ENCODE measurements around the gene GADL1.
A peak's percentile ranks its signal among the peaks of the same experiment; 100 is the strongest.

The GADL1 gene

DNA sequence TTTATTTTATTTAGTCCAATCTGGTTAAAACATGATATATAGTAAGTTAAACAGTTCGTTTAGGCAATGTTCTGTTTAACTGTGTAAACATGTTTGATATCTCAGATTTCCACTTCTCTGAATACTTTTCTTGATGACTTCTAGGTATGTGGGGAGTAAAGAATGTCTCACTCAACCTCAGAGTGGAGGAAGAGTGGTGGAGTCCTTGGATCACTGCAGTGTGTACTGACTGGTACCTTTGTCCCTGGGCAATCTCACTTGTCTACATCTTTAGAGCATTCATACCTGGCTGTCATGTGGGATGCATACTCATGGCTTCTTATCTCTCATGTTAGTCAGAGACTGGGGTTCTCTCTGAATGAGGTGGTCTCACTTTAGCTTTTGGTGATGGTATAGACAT lies 15.6 kb downstream of the GADL1 start:
- no peak for DNase-seq (ENCODE audit: low read depth)

GRCh38 chr3:30875505-30875904 lies 19.0 kb downstream of the GADL1 start:
- DNase-seq (ENCODE audit: low read depth), result no peak

DNA sequence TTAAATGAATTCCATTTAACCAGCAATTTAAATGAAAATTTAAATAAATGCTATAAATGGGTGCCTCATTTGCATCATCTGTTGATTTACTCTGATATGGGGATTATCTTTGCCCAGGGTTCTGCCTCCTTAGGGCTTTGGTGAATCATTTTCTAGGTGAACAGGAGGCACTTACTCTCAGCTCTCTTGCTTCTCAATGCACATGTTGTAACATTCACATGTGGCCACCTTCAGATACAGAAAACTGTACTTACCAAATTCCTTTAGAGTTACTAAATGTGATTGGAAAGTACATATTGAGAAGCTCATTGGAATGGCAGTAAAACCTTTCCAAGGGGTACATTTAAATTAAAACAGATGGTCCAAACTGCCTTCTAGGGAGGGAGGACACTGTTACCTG lies 20.8 kb downstream of the GADL1 start:
- no peak for DNase-seq (ENCODE audit: low read depth)

- no peak for DNase-seq (ENCODE audit: low read depth)
These were observed 21.6 kb downstream of the GADL1 start for GRCh38 chr3:30872879-30873278.

- DNase-seq (ENCODE audit: low read depth), result no peak
These were observed 22.7 kb downstream of the GADL1 start for GRCh38 chr3:30871720-30872119.

GRCh38 chr3:30864836-30865235 lies 29.6 kb downstream of the GADL1 start:
- DNase-seq (ENCODE audit: low read depth), result peak; percentile 27

DNA sequence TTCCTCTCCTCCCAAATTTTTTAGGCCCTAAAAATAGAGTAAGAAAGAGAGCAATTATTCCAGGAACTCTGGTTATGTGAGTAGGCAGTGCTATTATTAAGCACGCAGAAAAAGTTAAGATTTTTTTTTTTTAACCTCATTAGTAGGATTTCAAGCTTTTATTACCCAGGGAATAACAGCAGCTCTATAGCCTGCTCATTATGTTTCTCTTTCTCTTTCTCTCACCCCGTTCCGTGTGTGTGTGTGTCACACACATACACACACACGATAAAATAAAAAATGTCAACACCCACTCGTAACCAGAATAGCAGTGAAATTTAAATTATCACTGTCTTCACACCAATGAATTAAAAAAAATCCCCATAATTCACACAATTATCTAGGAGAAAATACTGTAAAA lies 30.3 kb downstream of the GADL1 start:
- no peak for DNase-seq (ENCODE audit: low read depth)

GRCh38 chr3:30862004-30862403 lies 32.5 kb downstream of the GADL1 start:
- no peak for DNase-seq (ENCODE audit: low read depth)

- no peak for DNase-seq (ENCODE audit: low read depth)
These were observed 35.5 kb downstream of the GADL1 start for GRCh38 chr3:30858894-30859389.

DNA sequence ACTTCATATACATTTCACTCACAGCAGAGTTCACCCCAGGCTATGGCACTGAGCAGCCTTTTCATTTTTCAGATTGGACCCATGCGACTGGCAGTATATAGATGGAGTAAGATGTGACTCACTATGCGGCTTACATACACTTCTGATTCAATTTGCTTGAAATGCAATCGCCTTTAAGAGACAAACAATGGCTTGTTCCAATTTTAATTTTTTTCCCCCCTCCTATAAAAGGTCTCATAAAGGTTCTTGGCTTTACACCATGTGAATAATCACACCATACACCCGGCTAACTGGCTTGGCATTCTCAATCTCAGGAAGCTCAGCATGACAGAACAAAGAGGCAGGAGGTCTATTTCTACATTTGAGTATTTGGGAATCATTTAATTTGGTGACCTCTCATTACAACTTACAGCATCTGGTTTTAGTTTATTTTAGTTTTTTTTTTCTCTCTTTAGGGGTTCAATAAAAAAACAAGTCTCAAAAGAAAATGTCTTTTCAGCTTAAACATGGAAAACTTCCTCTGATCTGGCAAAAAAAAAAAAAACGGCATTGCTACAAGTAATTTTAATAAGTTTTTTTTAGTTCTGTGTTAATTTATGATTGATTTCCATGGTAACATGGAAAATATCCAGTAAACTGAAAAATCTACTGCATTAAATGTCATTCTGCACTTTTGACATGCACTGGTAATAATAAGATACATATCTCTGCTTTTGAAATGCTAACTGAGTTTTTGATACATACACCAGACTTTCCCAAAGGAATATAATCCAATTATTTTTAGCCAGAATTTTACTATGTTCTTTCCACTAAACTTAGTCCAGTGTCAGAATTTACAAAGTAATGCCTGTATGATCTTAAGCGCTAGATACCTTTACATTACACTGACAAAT lies 38.8 kb downstream of the GADL1 start:
- peak; percentile 27 for DNase-seq (ENCODE audit: low read depth)

DNA sequence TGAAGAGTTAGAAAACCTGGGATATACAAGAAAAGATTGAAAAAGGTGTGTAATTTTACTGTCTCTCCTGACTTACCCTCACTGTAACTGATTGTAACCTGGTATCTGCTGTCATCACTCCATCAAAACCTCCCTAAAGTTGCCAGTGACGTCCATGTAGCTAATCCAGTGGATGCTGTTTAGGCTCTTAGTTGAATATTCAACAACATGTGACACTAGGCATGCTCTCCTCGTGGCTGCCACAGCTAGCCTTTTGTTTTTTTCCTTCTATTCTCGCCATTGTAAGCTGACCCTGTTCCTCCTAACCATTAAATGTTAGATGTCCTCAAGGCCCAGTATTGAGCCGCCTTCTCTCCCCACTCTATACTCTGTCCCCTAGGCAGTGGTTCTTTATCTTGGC lies 41.6 kb downstream of the GADL1 start:
- DNase-seq (ENCODE audit: low read depth), result no peak

DNA sequence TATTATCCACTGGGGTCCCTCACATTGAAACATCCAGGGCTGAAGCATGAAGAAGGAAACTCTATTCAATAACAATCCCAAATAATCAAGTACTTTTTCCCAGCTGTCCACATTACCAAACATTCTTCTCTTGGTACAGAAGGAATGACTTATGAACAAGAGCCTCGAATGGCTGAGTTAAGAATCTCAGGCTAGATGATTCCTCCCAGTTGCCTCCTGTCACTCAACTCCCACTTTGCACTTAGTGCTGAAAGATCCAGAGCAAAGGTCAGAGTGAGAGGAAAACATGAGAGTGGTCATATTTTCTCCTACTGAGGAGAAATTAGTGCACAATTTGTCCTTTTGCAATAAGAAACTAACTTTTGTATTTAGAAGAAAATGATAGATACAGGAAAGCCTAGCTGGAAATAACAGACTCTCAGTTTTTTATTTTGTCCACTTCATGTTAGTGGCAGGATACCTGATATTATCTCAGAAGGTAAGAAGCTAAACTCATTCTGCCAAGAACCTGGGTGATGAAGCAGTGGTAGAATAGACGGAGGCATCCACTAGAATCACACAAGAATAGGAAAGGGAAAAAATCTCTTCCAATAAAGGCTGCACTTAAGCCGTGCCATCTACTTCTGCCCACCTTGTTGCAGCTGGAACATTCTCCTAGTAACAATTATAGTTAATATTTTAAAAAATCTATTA lies 46.2 kb downstream of the GADL1 start:
- no peak for DNase-seq (ENCODE audit: low read depth)

DNA sequence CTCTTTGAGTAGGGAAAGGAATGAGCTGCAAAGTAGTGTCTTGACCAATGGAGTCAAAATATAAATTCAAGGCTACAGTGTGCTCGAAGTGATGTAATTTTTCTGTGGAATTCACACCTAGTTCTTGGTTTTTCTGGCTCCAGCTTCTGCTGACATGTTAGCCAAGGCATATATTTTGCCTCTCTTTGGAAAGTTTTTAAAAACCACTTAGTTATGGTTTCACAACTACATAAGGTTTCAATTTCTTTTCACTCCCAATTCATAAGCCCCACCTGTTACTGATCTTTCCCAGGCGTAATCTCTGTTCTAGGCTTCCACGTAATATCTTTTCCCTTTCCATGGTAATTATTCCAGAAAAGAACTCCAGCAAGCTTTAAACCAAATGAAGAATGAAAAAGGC lies 46.9 kb downstream of the GADL1 start:
- no peak for DNase-seq (ENCODE audit: low read depth)

GRCh38 chr3:30845606-30846005 lies 48.9 kb downstream of the GADL1 start:
- DNase-seq (ENCODE audit: low read depth), result no peak

- no peak for DNase-seq (ENCODE audit: low read depth)
These were observed 50.6 kb downstream of the GADL1 start for GRCh38 chr3:30843877-30844276.

GRCh38 chr3:30836141-30836540 lies 58.3 kb downstream of the GADL1 start:
- no peak for DNase-seq (ENCODE audit: low read depth)

DNA sequence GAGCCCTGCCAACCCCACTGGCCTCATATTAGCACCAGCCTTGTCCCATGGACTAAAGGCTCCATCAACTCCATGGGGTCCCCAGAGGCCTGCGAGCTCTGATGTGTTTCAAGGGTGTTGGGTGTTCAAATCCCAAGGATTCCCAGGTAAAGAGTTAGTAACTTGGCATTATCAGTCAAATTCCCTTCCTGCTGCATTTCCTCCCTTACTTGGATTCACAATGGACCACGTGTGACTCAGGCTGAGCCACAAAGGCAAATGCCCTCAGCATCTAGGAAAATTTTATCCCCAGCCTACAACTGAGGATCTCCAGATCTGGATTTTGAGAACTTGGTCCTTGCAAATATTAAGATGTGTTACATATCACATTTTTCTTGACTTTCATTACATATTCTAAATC lies 58.8 kb downstream of the GADL1 start:
- DNase-seq (ENCODE audit: low read depth), result no peak

DNA sequence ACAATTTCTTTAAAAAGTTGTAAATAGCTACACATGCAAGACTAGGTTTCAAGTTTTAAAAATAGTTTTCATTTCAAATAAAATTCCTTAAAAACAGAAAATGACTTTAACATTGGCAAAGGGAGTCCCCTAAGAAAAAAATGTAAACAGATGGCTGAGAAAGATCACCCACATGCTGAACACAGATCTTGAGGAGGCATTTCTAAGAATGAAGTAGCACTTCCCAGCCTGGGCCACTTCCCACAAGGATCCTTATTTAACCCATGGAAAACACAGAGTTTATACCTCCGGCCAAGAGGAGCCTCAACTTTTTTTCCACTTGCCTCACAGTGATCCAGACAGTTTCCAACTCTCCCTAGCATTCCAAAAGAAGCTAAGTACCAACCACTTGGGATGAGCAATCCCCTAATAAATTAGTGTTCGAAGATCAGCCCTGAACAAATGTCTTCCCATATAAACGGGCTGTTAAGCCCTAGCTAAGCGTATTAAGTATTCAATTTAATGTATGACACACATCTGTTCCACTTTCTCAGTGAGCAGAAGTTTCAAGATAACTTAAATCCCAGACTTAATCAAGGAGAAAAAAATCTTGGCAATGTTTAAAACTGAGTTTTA lies 61.4 kb downstream of the GADL1 start:
- no peak for DNase-seq (ENCODE audit: low read depth)

DNA sequence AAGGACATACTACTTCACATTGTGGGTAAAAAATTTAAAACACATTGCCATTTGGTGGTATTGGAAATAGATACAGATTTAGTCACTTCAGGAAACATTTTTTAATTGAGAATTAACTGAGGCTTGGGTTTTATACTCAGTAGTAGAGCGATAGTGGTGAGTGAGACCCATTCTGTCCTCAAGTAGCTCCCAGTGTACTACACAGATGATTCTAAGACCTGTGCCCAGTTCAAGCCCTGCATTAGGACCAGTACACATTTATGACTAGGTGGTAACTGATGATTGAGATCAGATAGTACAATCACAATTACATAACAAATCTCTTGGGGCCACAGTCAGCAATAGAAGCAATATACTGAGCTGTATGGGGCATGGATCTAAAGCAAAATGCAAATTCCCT lies 67.4 kb downstream of the GADL1 start:
- DNase-seq (ENCODE audit: low read depth), result no peak

- DNase-seq (ENCODE audit: low read depth), result peak; percentile 3
These were observed 67.9 kb downstream of the GADL1 start for GRCh38 chr3:30826531-30826942.

- no peak for DNase-seq (ENCODE audit: low read depth)
These were observed 75.2 kb downstream of the GADL1 start for GRCh38 chr3:30819067-30819798.

- DNase-seq (ENCODE audit: low read depth), result no peak
These were observed 80.7 kb downstream of the GADL1 start for GRCh38 chr3:30813734-30814133.
